Progenitor cell of endocrine pancreas (in vitro differentiated cells): ENCODE measurements around the gene ROBO4. TPM values are rescaled to one million over a fixed set of nuclear protein-coding genes. Genes with fewer than 3 reads are reported as not detected.

Experiments used
- DNase-seq: peaks from one replicate; pipeline ENCODE4 v3.0.0; 2021; ENCODE audit warnings: low spot score; ENCODE audit not compliant: unreplicated experiment
- H3K27ac Mint-ChIP-seq: 2 replicates; pipeline ENCODE4 v1.8.0; 2021; ENCODE audit warnings: mild to moderate bottlenecking, moderate library complexity, mixed read lengths
- H3K27me3 Mint-ChIP-seq: 2 replicates; pipeline ENCODE4 v1.8.0; 2021; ENCODE audit warnings: mixed read lengths
- H3K36me3 Mint-ChIP-seq: 2 replicates; pipeline ENCODE4 v1.8.0; 2022; ENCODE audit warnings: mixed read lengths; ENCODE audit not compliant: insufficient read depth
- H3K4me1 Mint-ChIP-seq: 2 replicates; pipeline ENCODE4 v1.8.0; 2021; ENCODE audit warnings: low read depth, mixed read lengths
- H3K4me3 Mint-ChIP-seq: 2 replicates; pipeline ENCODE4 v1.8.0; 2021; ENCODE audit warnings: low read depth, mild to moderate bottlenecking, moderate library complexity, mixed read lengths
- H3K9me3 Mint-ChIP-seq: 2 replicates; pipeline ENCODE4 v1.8.0; 2021; ENCODE audit warnings: low read depth, mixed read lengths
- CTCF ChIP-seq: fragments of 200-600 bp; sonication (generic); IDR thresholded peaks from one replicate; pipeline ENCODE4 v1.5.0; 2021; ENCODE audit warnings: antibody characterized with exemption, mild to moderate bottlenecking; ENCODE audit not compliant: unreplicated experiment
- total RNA-seq: library from RNA; stranded (reverse); gene quantifications from 2 replicates; pipeline ENCODE4 v1.2.1, GENCODE V29; 2021

ROBO4 gene
- total RNA-seq, 1 donor from 2014 or later: not detected

DNA sequence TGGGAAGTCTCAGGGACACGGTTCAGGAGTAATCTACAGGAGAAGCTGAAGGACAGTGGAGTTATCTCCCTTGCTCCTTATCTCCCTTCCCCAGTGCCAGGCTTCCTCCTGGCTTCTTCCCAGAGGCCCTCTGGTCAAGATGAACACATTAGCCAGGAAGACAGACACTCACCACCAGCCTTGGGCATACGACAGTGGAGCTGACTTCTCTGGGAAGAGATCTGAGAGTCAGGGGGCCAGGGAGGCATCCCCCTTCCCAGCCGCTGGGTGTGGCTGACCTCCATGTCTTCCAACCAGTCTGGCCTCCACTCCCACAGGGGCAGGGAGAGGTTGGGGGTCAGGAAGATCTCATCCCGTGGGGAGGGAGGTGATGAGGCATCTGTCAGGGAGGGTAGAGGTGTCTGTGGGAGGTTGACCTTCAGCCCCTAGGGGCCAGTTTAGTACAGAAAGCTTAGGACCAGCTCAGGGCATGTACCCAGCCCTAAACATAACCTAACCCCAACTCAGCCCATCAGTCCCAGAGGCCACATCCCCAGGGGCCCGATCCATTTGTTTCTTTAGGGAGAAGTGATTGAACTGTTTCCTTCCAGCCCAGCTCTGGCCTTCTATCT is 12.7 kb downstream of the ROBO4 start:
- no peaks in the 10 kb centered on the region for H3K9me3 Mint-ChIP-seq
- DNase-seq: no peak
- H3K36me3 Mint-ChIP-seq: no peaks in the 10 kb centered on the region
- TF ChIP-seq CTCF: no peak
- H3K27me3 Mint-ChIP-seq: peaks cover 42% of the 10 kb centered on the region
- no peak overlapping the region for H3K4me3 Mint-ChIP-seq
- no peak overlapping the region for H3K27ac Mint-ChIP-seq
- H3K4me1 Mint-ChIP-seq: peaks cover 9% of the 10 kb centered on the region

DNA sequence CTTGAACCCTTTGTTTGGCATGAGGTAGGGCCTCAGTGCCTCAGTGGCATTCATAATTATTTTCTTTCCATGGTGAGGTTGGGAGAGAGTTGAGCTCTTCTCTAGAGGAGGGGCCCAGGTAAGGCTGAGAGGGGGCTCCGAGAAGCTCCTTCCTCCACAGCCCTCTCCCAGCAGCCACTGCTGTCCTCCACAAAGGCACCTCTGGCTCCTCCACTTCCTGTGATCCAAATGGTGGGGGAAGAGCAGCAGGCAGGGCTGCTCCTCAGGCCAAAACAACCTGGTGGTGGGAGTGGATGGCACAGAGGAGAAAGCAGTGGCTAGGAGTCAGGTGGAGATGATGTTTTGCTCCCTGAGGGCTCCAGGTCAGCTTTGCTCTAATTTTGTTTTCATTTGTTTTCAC is 13.3 kb downstream of the ROBO4 start:
- no peak for TF ChIP-seq CTCF
- Mint-ChIP-seq H3K36me3 (no peaks in the 10 kb centered on the region), H3K9me3 (no peaks in the 10 kb centered on the region), H3K4me3 (no peak overlapping the region), H3K4me1 (peaks cover 9% of the 10 kb centered on the region), H3K27me3 (peaks cover 39% of the 10 kb centered on the region), H3K27ac (no peak overlapping the region)
- DNase-seq: no peak

GRCh38 chr11:124882339-124883071 is 15.2 kb downstream of the ROBO4 start:
- no peaks in the 10 kb centered on the region for H3K36me3 Mint-ChIP-seq
- H3K27ac Mint-ChIP-seq: peak overlapping the region; percentile 17
- peaks cover 40% of the 10 kb centered on the region for H3K27me3 Mint-ChIP-seq
- no peaks in the 10 kb centered on the region for H3K9me3 Mint-ChIP-seq
- no peak for TF ChIP-seq CTCF
- peaks cover 9% of the 10 kb centered on the region for H3K4me1 Mint-ChIP-seq
- no peak for DNase-seq
- no peak overlapping the region for H3K4me3 Mint-ChIP-seq

GRCh38 chr11:124880958-124881357 is 16.7 kb downstream of the ROBO4 start:
- H3K27ac Mint-ChIP-seq: no peak overlapping the region
- TF ChIP-seq CTCF: no peak
- H3K4me3 Mint-ChIP-seq: no peak overlapping the region
- H3K9me3 Mint-ChIP-seq: no peaks in the 10 kb centered on the region
- H3K36me3 Mint-ChIP-seq: no peaks in the 10 kb centered on the region
- peaks cover 40% of the 10 kb centered on the region for H3K27me3 Mint-ChIP-seq
- H3K4me1 Mint-ChIP-seq: peaks cover 9% of the 10 kb centered on the region
- no peak for DNase-seq

GRCh38 chr11:124880290-124880611 is 17.4 kb downstream of the ROBO4 start:
- no peak overlapping the region for H3K27ac Mint-ChIP-seq
- H3K9me3 Mint-ChIP-seq: no peaks in the 10 kb centered on the region
- no peak overlapping the region for H3K4me3 Mint-ChIP-seq
- H3K4me1 Mint-ChIP-seq: peaks cover 9% of the 10 kb centered on the region
- H3K27me3 Mint-ChIP-seq: peaks cover 43% of the 10 kb centered on the region
- no peaks in the 10 kb centered on the region for H3K36me3 Mint-ChIP-seq
- no peak for DNase-seq
- TF ChIP-seq CTCF: no peak
